Hepatocyte (in vitro differentiated cells): ENCODE data around the gene ASTN2. TPM values are rescaled to one million over a fixed set of nuclear protein-coding genes. Genes with fewer than 3 reads are reported as not detected.

ENCODE experiments used
- DNase-seq: peaks from one replicate; pipeline ENCODE4 v3.0.0-alpha.2; 2016; ENCODE audit warnings: low spot score
- H2AFZ ChIP-seq: fragments of 200-600 bp; sonication (generic); 2 replicates; pipeline ENCODE4 v1.6.0; 2016; ENCODE audit warnings: antibody characterized with exemption, mild to moderate bottlenecking
- H3K27ac ChIP-seq: fragments of 200-600 bp; sonication (generic); 2 replicates; pipeline ENCODE4 v1.5.1; 2016; ENCODE audit warnings: mild to moderate bottlenecking
- H3K27me3 ChIP-seq: fragments of 200-600 bp; sonication (generic); 2 replicates; pipeline ENCODE4 v1.6.1; 2016
- H3K36me3 ChIP-seq: fragments of 200-600 bp; sonication (generic); replicated peaks from 2 replicates; pipeline ENCODE4 v1.5.1; 2016; ENCODE audit warnings: low read depth; ENCODE audit not compliant: insufficient read depth
- H3K4me1 ChIP-seq: fragments of 200-600 bp; sonication (generic); 2 replicates; pipeline ENCODE4 v1.5.1; 2016; ENCODE audit warnings: mild to moderate bottlenecking, moderate library complexity; ENCODE audit not compliant: insufficient read depth
- H3K4me2 ChIP-seq: fragments of 200-600 bp; sonication (generic); 2 replicates; pipeline ENCODE4 v1.6.0; 2016
- H3K4me3 ChIP-seq: fragments of 200-600 bp; sonication (generic); 2 replicates; pipeline ENCODE4 v1.5.1; 2016; ENCODE audit warnings: mild to moderate bottlenecking
- H3K79me2 ChIP-seq: fragments of 200-600 bp; sonication (generic); 2 replicates; pipeline ENCODE4 v1.6.0; 2017; ENCODE audit warnings: mild to moderate bottlenecking
- H3K9me2 ChIP-seq: fragments of 200-600 bp; sonication (generic); replicated peaks from 2 replicates; pipeline ENCODE4 v1.6.0; 2017; ENCODE audit warnings: mild to moderate bottlenecking; ENCODE audit not compliant: insufficient read depth
- H3K9me3 ChIP-seq: fragments of 200-600 bp; sonication (generic); 2 replicates; pipeline ENCODE4 v1.5.1; 2016; ENCODE audit warnings: low read depth, mild to moderate bottlenecking
- H4K20me1 ChIP-seq: fragments of 200-600 bp; sonication (generic); 2 replicates; pipeline ENCODE4 v1.6.0; 2016; ENCODE audit warnings: mild to moderate bottlenecking; ENCODE audit not compliant: insufficient read depth, poor library complexity, severe bottlenecking
- EZH2 ChIP-seq: fragments of 200-600 bp; sonication (generic); IDR thresholded peaks from 2 replicates; pipeline ENCODE4 v1.6.1; 2016; ENCODE audit warnings: antibody characterized with exemption, mild to moderate bottlenecking, borderline replicate concordance
- EZH2phosphoT487 ChIP-seq: fragments of 200-600 bp; sonication (generic); IDR thresholded peaks from one replicate; pipeline ENCODE4 v1.6.1; 2018; ENCODE audit warnings: antibody characterized with exemption, mild to moderate bottlenecking, low read depth, moderate library complexity; ENCODE audit not compliant: unreplicated experiment, severe bottlenecking
- WGBS: methylation state at CpG from one replicate; pipeline ENCODE4 v1.1.6; 2016; ENCODE audit warnings: low lambda C conversion rate; ENCODE audit errors: missing lambda C conversion rate; 5-methylcytosine and 5-hydroxymethylcytosine counted together
- polyA plus RNA-seq: library from polyadenylated mRNA; unstranded; fragments of >200 nt; fragmentation: Nextera tagmentation; extraction: Ambion mirVana; gene quantifications from 2 replicates; pipeline ENCODE4 v1.2.1, GENCODE V29; 2016
- total RNA-seq: library from RNA; depleted of rRNA; stranded (reverse); fragments of >200 nt; gene quantifications from 2 replicates; pipeline ENCODE4 v1.2.3, GENCODE V29; 2014
- TF ChIP-seq, protein P1 (sequence below): fragments of 200-600 bp; sonication (generic); IDR thresholded peaks from 2 replicates; pipeline ENCODE4 v1.5.1; 2016; ENCODE audit warnings: antibody characterized with exemption, mild to moderate bottlenecking; ENCODE audit not compliant: poor library complexity

The ASTN2 gene
- total and polyA plus RNA-seq, 2 experiments from 2014 or later, result 6.4 to 8.4 TPM

DNA sequence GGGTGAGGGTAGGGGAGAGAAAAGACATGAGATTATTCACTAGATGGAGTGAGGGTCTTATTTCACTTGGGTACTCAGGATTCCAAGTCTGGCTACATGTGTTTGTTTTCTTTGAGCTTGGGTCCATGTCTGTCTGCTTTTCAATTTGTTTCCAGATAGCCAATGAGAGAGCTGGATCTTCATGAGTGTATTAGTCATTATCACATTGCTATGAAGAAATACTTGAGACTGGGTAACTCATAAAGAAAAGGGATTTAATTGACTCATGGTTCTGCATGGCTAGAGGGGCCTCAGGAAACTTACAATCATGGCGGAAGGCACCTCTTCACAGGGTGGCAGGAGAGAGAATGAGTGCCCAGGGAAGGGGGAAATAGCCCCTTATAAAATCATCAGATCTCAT lies 924.5 kb downstream of the ASTN2 start:
- Histone ChIP-seq H3K4me1 (no peaks in the 10 kb centered on the region), H4K20me1 (no peaks in the 10 kb centered on the region), H3K36me3 (no peaks in the 10 kb centered on the region), H3K9me2 (no peaks in the 10 kb centered on the region), H3K27ac (no peak overlapping the region), H3K9me3 (no peaks in the 10 kb centered on the region), H3K79me2 (no peaks in the 10 kb centered on the region), H2AFZ (no peak overlapping the region), H3K27me3 (no peaks in the 10 kb centered on the region), H3K4me2 (no peak overlapping the region), H3K4me3 (no peak overlapping the region)
- no peak for DNase-seq
- WGBS, result 94% methylated on average over 1 of the region's 1 CpG
- TF ChIP-seq, protein P1, sequence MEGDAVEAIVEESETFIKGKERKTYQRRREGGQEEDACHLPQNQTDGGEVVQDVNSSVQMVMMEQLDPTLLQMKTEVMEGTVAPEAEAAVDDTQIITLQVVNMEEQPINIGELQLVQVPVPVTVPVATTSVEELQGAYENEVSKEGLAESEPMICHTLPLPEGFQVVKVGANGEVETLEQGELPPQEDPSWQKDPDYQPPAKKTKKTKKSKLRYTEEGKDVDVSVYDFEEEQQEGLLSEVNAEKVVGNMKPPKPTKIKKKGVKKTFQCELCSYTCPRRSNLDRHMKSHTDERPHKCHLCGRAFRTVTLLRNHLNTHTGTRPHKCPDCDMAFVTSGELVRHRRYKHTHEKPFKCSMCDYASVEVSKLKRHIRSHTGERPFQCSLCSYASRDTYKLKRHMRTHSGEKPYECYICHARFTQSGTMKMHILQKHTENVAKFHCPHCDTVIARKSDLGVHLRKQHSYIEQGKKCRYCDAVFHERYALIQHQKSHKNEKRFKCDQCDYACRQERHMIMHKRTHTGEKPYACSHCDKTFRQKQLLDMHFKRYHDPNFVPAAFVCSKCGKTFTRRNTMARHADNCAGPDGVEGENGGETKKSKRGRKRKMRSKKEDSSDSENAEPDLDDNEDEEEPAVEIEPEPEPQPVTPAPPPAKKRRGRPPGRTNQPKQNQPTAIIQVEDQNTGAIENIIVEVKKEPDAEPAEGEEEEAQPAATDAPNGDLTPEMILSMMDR, result no peak
- no peak for TF ChIP-seq EZH2phosphoT487
- no peak for TF ChIP-seq EZH2

DNA sequence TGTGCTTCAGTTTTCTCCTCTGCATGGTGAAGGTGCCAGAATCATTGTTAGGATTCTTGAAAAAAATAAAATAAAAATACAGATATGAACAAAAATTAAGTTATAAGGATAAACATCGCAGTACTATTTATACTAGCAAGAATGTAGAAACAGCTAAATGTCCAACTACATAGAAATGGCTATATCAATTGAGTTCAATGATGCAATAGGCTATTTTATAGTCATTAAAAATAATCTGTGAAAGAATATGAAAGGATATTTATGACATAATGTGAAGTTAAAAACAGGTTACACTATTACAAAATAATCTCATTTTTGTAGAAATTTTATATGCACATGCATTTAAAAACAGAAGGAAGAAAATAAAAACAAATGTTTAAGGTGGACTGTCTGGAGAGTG lies 926.5 kb downstream of the ASTN2 start:
- H3K9me3 ChIP-seq, result no peaks in the 10 kb centered on the region
- no peak overlapping the region for H3K27ac ChIP-seq
- no peak for DNase-seq
- 100% methylated on average over 1 of the region's 1 CpG for WGBS
- TF ChIP-seq EZH2 (no peak), EZH2phosphoT487 (no peak)
- TF ChIP-seq, protein P1, result no peak
- no peaks in the 10 kb centered on the region for H3K27me3 ChIP-seq
- H2AFZ ChIP-seq, result no peak overlapping the region
- H3K4me1 ChIP-seq, result no peaks in the 10 kb centered on the region
- H3K4me2 ChIP-seq, result no peak overlapping the region
- no peaks in the 10 kb centered on the region for H3K36me3 ChIP-seq
- H3K4me3 ChIP-seq, result no peak overlapping the region
- no peaks in the 10 kb centered on the region for H4K20me1 ChIP-seq
- H3K79me2 ChIP-seq, result no peaks in the 10 kb centered on the region
- H3K9me2 ChIP-seq, result no peaks in the 10 kb centered on the region

DNA sequence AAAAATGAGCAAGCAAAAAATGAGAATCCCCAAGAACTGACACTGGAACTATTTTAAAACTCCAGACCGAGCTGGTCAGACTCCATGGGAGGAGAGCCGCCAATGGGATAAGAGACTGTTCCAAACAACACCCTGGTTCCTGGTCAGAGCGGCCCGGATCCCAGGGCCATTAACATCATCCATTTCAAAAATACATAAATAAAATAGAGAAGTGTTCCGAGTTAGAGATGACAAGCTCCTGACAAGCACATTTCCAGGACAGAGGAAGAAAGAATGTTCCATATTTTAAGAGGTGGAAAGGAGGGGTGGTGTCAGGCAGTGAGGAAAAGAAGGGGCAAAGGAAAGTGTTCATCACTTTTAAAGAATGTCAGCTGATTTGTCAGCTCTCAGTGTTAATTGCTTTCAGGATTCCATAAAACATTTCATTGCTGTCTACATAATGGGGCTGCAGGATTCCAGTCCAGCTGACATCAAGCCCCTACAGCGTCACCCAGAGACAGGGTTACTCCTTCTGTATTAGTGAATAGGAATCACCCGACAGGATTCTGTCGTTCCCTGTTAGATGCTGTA lies 930.3 kb downstream of the ASTN2 start:
- Histone ChIP-seq H3K9me2 (no peaks in the 10 kb centered on the region), H3K27ac (no peak overlapping the region), H3K4me3 (no peak overlapping the region), H3K9me3 (no peaks in the 10 kb centered on the region), H3K79me2 (no peaks in the 10 kb centered on the region), H3K4me1 (peaks cover 5% of the 10 kb centered on the region), H4K20me1 (no peaks in the 10 kb centered on the region), H3K36me3 (no peaks in the 10 kb centered on the region), H2AFZ (no peak overlapping the region), H3K27me3 (no peaks in the 10 kb centered on the region), H3K4me2 (no peak overlapping the region)
- TF ChIP-seq EZH2 (no peak), EZH2phosphoT487 (no peak)
- TF ChIP-seq, protein P1, result no peak
- DNase-seq, result no peak
- WGBS, result 79% methylated on average over 8 of the region's 8 CpGs
